ENCODE measurements around the gene OSTM1.

DNA sequence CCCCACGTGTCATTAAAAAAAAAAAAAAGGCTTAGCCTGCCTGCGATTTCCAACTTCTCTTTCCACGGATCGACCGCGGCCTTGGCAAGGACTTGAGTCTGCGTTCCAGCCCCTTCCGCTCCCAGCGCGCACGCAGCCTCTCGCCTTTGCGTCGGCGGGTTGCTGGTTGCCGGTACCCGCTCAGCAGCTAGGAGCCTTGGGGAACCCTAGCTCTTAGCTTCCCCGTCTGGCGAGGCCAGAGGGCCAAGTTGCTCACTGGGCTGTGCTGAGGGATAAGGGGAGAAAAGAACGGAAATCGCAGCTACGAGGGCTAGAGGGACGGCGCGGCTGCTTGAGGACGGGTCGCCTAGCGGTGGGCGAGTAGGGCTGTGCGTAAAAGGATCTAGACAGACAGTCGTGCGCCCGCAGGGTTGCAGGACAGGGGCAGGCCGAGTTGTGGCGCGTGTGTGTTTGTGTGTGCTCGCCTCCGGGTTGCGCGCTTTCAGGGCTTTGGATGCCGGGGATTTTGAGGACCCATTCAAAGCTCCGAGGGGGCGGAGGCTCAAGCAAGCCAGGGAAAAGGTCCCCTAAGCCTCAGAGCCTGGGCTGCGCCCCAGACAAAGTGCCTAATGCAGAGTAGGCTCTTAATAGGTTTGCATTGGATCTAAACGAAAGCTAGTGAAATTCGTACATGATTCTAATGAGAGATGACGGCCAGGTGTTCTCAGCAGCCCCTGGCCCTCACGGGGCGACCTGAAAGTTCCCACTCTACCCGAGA, 40.5 kb upstream of the OSTM1 start:
- peak; percentile 31; the same call in 1 of the 2 replicates for TF ChIP-seq CTCF (conservative IDR thresholded peaks at IDR 0.05; ENCODE audit: low read depth, low read length)
- no peak for TF ChIP-seq EZH2 (IDR thresholded peaks at IDR 0.05; ENCODE audit: borderline replicate concordance, low read depth, low read length, poor library complexity, severe bottlenecking)

Data from A673 (cell line).